ENCODE results near the gene PRR7. TPM values are rescaled to one million over a fixed set of nuclear protein-coding genes. Genes with fewer than 3 reads are reported as not detected.
A peak's percentile ranks its signal among the peaks of the same experiment; 100 is the strongest.

The PRR7 gene
- total and polyA plus RNA-seq, 2 of the 13 experiments (the other 11 are each of a cell fraction or from before 2014, with no cell fraction given) = 4.8 to 5.0 TPM

GRCh38 chr5:177427211-177427822, 19.3 kb upstream of the PRR7 start (continued):
- TF ChIP-seq MXD1 (CRISPR knock-in tag; IDR thresholded peaks at IDR 0.05) (peak; percentile 21; the same call in 1 of the 2 replicates), ZNF775 (CRISPR knock-in tag; IDR thresholded peaks at IDR 0.05; ENCODE audit: borderline replicate concordance) (no peak), ZNF263 (CRISPR knock-in tag; IDR thresholded peaks at IDR 0.05) (no peak), ZNF296 (CRISPR knock-in tag; conservative IDR thresholded peaks at IDR 0.05) (no peak), ZBTB37 (CRISPR knock-in tag; IDR thresholded peaks at IDR 0.05) (no peak), ZNF747 (CRISPR knock-in tag; IDR thresholded peaks at IDR 0.05; ENCODE audit: borderline replicate concordance) (no peak), SRSF9 (IDR thresholded peaks at IDR 0.05; ENCODE audit: borderline replicate concordance, insufficient read depth, low read depth, low read length, poor library complexity, severe bottlenecking) (no peak), KLF11 (CRISPR knock-in tag; IDR thresholded peaks at IDR 0.05) (0 out of 2 replicates have a peak, but pooled peaks have one; percentile 16), IKZF1 (IDR thresholded peaks at IDR 0.05) (no peak), CENPX (CRISPR knock-in tag; IDR thresholded peaks at IDR 0.05) (no peak), ZNF382 (CRISPR knock-in tag; IDR thresholded peaks at IDR 0.05; ENCODE audit: borderline replicate concordance) (no peak), ATRX (CRISPR knock-in tag; IDR thresholded peaks at IDR 0.05; ENCODE audit: borderline replicate concordance) (no peak), HES4 (CRISPR knock-in tag; IDR thresholded peaks at IDR 0.05; ENCODE audit: borderline replicate concordance) (no peak), POLR2AphosphoS2 (IDR thresholded peaks at IDR 0.05; ENCODE audit: low read depth, low read length) (no peak), FIP1L1 (IDR thresholded peaks at IDR 0.05; ENCODE audit: borderline replicate concordance, insufficient read depth, low read depth, low read length) (no peak), SOX13 (IDR thresholded peaks at IDR 0.05) (no peak), SOX13 (CRISPR knock-in tag; conservative IDR thresholded peaks at IDR 0.05 in 1 of 2, IDR thresholded peaks at IDR 0.05 in 1 of 2) (0 out of 4 replicates have a peak, but pooled peaks of 1 of the 2 experiments have one; percentile 6), ARID3A (IDR thresholded peaks at IDR 0.05; ENCODE audit: low read depth, low read length) (no peak)
- TF ChIP-seq, protein P1, sequence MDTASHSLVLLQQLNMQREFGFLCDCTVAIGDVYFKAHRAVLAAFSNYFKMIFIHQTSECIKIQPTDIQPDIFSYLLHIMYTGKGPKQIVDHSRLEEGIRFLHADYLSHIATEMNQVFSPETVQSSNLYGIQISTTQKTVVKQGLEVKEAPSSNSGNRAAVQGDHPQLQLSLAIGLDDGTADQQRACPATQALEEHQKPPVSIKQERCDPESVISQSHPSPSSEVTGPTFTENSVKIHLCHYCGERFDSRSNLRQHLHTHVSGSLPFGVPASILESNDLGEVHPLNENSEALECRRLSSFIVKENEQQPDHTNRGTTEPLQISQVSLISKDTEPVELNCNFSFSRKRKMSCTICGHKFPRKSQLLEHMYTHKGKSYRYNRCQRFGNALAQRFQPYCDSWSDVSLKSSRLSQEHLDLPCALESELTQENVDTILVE (CRISPR knock-in tag; IDR thresholded peaks at IDR 0.05) = no peak
- TF ChIP-seq, protein P2, sequence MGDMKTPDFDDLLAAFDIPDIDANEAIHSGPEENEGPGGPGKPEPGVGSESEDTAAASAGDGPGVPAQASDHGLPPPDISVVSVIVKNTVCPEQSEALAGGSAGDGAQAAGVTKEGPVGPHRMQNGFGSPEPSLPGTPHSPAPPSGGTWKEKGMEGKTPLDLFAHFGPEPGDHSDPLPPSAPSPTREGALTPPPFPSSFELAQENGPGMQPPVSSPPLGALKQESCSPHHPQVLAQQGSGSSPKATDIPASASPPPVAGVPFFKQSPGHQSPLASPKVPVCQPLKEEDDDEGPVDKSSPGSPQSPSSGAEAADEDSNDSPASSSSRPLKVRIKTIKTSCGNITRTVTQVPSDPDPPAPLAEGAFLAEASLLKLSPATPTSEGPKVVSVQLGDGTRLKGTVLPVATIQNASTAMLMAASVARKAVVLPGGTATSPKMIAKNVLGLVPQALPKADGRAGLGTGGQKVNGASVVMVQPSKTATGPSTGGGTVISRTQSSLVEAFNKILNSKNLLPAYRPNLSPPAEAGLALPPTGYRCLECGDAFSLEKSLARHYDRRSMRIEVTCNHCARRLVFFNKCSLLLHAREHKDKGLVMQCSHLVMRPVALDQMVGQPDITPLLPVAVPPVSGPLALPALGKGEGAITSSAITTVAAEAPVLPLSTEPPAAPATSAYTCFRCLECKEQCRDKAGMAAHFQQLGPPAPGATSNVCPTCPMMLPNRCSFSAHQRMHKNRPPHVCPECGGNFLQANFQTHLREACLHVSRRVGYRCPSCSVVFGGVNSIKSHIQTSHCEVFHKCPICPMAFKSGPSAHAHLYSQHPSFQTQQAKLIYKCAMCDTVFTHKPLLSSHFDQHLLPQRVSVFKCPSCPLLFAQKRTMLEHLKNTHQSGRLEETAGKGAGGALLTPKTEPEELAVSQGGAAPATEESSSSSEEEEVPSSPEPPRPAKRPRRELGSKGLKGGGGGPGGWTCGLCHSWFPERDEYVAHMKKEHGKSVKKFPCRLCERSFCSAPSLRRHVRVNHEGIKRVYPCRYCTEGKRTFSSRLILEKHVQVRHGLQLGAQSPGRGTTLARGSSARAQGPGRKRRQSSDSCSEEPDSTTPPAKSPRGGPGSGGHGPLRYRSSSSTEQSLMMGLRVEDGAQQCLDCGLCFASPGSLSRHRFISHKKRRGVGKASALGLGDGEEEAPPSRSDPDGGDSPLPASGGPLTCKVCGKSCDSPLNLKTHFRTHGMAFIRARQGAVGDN (CRISPR knock-in tag; IDR thresholded peaks at IDR 0.05) = peak; percentile 76

Data from HepG2 (cell line).